HK-2 (cell line): Measurements from ENCODE around the gene LAMA5.

Experiments
- DNase-seq: peaks from one replicate; pipeline ENCODE4 v3.0.0-alpha.2; 2018; ENCODE audit not compliant: unreplicated experiment

LAMA5 gene

GRCh38 chr20:62359043-62359490 is 8.0 kb downstream of the LAMA5 start:
- peak; percentile 62 for DNase-seq

DNA sequence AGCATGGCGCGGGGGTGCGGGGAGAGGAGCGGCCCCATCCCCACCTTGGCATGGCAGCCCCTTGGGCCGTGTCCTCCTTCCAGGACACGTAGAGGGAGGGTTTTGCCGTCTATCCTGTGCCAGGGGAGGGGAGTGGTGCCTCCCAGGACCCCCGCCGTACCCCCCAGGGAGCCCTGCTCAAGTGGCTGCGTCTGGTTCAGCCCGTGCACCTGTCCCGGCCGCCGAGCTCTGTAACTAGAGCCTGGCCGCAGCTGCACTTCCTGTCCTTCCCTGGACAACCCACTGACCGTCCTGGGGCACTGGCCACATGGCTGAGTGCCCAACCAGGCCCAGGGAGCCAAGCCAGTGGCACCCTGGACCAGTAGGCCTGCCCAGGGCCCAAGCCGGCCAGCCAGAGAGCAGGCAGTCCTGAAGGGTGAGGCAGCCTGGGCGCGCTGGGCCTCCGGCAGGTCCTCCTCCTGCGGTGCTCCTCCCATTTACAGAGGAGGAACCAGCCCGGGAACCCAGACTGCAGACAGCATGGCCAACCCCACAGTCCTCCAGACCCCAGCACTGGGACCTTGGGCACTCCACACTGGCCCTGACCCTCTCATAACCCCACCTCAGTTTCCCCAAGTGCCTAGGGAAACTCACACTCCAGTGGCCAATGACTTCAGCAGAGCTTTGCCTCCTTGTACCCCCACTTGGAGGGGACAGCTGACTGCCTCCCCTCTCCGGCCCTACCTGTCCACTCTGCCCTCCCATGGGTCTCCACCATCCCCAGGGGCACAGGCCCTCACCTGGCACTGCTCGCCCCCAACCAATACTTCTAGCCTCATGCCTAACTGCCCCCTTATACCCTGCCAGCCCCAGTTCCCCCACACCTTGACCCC is 8.7 kb downstream of the LAMA5 start:
- peak; percentile 64 for DNase-seq

DNA sequence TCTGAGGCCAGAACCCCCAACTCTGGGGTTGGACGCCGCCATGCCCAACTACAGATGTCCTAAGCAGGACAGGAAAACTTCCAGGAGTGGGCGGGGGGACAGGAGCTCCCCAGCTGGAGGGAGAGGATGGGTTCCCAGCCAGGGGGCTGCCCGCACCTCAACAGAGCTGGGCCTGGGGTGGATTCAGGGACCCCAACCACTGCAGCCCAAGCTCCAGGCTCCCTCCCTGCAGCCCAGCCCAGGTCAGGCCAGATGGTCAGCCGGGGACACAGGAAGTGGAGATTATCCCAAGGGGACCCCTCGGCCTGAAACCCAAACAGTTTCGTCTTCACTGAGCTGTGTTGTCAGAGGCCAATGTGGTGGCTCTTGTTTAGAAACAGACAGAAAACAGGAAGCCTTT is 9.4 kb downstream of the LAMA5 start:
- DNase-seq = no peak

DNA sequence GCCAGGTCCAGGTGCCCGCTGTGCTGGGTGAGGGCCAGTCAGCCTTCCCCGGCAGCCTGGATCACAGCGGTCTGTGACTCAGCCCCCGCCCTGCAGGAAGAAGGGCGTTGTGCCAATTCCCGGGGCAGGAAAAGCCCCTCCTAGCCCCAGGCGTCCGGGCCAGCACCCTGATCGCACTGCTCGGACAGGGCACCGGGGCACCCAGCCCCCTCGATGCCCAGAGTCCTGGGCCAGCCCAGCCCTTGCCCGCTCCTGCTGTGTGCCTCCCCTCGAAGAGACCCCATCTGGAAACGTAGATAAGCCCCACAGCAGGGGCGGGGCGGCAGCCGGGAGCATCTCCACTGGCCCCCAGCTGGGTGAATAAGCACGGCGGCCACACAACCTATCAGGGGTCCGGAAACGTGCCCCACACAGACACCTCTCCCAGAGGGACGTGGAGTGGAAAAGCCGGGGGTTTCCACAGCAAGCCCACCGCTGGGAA is 9.9 kb downstream of the LAMA5 start:
- DNase-seq = peak; percentile 82

DNA sequence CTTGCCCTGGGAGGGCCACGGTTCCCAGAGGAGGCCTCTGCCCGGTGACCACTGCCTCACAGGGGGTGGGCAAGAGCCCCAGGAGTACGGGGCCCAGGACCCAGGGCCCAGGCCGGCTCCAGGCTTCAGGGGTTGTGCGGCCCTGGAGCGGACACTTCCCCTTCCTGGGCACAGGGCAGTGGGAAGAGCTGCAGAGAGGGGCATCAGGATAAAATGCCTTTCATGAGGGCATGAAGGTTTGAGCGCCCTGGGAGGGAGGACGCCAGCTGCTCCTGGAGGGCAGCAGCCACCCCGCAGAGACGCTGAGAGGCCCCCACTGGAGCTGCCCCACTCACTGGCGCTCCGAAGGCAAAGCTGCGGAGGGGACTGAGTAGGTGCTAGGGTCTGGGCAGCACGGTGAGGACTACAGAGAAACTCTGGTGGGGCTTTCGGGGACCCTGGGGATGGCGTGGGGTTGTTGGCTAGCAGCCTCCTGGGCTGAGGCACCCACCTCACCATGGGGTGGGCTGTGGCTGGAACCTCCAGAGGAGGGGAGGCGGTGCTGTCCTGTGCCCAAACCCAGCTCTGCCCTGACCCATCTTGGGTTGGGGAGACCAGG is 10.4 kb downstream of the LAMA5 start:
- no peak for DNase-seq

DNA sequence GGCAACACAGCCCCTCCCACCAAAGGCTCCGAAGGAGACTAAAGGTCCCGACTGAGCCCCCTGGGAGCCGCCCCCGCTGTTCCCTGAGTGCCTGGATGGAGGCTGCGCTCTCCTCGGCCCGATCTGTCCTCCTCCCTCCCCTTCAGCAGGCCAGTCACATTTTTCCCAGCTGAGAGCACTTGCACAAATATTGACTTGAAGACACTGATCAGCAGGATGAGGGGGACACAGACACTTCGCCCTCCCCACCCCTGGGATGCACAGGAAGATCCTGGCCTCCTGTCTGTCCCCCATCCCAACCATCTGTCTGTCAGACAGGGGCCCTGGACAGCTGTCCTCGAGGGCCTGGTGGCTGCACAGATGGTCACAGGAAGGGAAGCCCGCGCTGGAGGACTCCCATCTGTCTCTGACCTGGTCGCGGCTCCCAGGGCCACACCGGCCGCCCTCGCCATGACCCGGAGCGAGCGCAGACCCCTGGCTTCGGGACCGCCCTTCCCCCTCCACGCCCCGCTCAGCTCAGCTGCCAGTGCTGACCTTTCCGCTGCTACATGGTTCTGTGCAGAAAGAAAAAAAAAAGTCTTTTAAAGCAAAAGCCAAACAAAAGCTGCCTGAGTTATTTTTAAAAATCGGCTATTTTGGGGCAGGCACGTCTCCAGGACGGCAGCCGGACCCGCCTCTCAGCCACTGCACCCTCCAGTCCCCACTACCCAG is 11.1 kb downstream of the LAMA5 start:
- DNase-seq = no peak

DNA sequence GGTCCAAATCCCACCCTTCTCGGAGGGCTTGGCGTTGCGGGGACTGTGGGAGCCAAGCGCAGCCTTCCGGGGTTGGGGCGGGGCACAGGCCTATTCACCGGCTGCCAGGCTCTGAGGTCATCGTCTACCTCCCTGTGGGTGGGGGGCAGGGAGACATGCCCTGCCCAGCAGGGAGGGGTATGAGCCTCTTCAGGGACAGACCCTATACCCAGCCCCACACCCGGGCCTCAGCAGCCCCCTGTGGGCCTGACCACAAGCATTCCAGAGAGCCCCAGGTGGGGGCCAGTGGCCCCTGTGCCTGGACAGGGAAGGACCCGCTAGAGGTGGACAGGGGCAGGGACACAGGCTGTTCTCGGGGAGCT is 11.6 kb downstream of the LAMA5 start:
- DNase-seq = peak; percentile 74

GRCh38 chr20:62354811-62355341 is 12.2 kb downstream of the LAMA5 start:
- DNase-seq = no peak

- DNase-seq = no peak
Observed at GRCh38 chr20:62354031-62354808, 12.9 kb downstream of the LAMA5 start.

- no peak for DNase-seq
Observed at GRCh38 chr20:62353289-62354030, 13.7 kb downstream of the LAMA5 start.

DNA sequence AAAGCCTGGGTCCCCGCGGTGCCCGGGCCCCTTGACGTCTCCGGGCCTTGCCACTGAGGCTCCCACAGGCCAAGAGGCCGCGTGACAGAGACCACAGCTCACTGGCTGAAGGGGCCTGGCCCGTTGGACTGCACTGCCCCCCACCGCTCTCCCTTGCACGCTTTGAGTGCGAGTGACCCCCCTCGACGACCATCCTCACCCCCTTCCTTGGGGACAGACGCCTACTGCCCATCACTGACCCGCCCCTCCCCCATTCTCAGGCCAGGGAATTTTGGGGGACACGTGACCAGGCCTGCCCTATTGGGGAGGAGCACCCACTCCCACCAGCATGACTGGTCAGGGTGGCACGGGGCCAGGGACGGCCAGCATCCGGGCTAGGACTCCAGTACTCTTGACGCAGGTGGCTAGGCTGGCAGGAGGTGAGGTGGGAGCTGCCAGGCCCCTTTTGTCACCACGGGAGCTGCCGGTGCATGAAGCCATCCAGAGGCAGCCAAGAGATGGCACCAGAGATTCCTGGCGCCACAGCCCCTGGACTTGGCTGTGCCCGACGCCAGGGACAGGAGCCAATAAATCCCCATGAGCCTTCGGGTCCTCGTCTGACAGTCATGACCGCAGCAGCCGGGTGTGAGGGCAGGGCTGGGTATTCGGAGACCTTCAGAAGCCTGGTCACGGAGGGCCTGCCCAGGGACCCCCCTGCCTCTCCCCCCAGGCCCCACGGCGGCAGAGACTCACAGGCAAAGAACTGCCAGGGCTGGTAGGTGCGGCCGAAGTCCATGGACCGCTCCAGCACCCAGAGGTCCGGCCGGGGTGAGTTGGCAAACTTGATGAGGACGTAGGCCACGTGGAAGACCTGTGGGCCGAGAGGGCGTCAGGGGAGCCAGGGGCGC is 14.5 kb downstream of the LAMA5 start:
- no peak for DNase-seq

DNA sequence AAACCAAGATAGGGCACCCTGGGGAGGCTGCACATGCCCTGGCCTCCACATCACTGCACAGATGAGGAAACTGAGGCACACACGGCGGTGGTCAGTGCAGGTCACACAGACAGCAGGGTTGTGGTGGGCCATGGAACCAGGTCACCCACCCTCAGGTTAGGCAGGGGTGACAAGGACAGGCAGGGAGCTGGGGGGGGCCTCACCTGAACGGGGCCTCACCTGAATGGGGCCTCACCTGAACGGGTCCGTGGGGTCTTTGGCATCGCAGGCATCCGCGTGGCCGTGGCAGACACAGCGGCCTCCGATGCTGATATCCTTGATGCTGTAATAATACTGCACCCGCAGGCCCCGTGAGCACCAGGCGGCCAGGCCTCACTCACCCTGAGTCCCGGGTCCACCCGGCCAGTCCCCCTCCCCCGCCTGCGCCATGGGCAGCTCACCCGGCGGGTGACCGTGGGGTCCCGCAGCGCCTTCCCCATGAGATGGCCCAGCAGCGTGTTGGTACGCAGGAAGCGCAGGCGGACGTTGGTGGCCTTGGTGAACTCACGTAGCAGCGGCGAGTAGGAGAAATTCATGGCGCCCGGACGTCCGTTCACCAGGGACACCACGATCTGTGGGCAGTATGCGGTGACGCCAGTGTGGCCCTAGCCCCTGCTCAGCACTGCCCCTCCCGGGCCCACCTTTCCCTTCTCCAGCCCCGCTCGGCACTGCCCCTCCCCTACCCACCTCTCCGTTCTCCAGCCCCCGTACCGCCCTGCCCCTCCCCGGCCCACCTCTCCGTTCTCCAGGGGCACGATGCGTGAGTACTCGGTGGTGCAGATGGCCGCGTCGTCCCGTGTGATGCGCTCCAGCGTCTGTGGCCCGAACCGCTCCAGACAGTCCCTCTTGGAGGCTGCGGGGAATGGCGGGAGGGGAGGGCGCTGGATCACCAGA is 15.4 kb downstream of the LAMA5 start:
- DNase-seq = no peak

GRCh38 chr20:62350629-62351422 is 16.3 kb downstream of the LAMA5 start:
- DNase-seq = no peak

DNA sequence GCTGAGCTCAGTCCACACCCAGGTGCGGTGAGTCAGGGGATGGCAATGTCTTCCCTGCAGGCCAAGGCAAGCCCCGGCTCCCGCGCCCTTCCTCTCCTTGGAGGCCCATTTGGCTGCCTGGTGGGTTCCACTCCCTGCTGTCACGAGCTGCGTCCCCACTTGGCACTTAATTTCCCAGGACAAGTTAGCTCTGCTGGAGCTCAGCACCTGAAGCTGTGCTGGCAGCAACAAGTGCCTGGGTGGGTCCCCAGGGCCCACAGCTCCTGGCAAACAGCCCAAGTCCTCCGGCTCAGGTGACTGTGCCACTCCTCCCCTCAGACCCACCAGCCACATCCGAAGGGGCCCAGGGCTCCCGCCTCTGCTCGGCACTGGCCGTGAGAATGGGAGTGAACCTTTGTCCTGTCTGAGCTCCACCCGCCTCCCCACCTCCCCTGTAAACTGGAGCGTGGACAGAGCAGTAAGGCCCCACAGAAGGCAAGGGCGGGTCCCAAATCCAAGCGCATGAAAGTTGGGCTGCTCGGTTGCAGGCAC is 16.9 kb downstream of the LAMA5 start:
- DNase-seq = peak; percentile 69

- no peak for DNase-seq
Observed at GRCh38 chr20:62349556-62350097, 17.5 kb downstream of the LAMA5 start.

- DNase-seq = no peak
Observed at GRCh38 chr20:62348604-62349003, 18.5 kb downstream of the LAMA5 start.

- no peak for DNase-seq
Observed at GRCh38 chr20:62347445-62347844, 19.7 kb downstream of the LAMA5 start.

DNA sequence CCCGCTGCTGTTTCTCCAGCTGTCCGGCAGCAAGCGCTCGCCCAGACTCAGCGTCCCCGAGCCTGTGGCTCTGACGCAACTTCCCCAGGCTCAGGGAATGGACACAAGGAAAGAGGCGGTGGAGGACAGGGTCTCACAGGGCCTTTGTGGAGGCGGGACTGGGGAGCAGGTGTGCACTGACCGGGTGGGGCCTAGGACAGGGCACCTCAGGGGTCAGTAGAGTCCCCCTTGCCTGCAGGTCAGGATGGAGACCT is 20.0 kb downstream of the LAMA5 start:
- no peak for DNase-seq
